Stimulated activated CD4-positive, alpha-beta T cell treated with anti-CD3 and anti-CD28 coated beads, Interleukin-12 subunit alpha, Interleukin-12 subunit beta, amount 100 ng/mL, for 48 hours (primary cell): ENCODE data around the gene GDF11.

ENCODE experiments used
- DNase-seq, 3 donors: peaks; one replicate each; pipeline ENCODE4 v3.0.0-alpha.2; 2020; ENCODE audit warnings: low read depth in 2 of 3, low spot score in 1 of 3

Gene GDF11

DNA sequence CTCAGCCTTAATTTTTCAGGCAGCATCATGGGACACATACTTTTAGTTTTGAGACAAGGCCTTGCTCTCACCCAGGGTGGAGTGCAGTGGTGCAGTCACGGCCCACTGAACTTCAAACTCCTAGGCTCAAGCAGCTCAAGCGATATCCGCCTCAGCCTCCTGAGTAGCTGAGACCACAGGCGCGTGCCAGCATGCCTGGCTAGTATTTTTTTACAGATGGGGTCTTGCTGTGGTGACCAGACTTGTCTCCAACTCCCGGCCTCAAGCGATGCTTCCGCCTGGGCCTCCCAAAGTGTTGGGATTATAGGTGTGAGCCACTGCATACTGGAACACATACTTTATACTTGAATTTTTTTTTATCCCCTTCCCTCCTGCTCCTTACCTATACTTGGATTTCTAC is 20.0 kb upstream of the GDF11 start:
- no peak for DNase-seq

DNA sequence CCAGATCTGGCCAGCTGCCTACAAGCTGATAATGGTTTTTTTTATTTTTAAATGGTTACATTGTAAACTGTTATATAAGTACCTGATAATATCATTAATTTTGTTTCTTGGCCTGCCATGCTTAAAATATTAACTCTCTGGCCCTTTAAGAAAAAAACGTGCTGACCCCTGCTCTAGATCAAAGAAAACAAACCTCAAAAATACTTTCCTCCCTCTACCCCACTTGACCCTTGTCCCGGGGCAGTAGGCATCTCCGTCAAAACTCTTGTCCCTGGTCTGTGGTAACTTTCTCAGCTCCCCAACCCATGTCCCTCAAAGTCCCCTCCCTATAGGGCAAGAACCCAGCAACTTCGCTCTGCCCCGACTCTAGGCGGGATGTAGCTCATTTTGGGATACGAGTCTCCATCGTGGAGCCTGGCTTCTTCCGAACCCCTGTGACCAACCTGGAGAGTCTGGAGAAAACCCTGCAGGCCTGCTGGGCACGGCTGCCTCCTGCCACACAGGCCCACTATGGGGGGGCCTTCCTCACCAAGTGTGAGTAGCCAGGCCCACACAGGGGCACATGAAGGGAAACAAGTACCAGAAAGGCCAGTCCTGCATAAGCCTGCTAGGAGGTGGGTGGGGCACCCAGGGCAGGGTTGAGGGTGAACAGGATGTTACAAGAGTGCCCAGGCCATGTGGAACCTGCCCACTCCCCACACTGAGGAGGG is 19.3 kb upstream of the GDF11 start:
- no peak for DNase-seq

DNA sequence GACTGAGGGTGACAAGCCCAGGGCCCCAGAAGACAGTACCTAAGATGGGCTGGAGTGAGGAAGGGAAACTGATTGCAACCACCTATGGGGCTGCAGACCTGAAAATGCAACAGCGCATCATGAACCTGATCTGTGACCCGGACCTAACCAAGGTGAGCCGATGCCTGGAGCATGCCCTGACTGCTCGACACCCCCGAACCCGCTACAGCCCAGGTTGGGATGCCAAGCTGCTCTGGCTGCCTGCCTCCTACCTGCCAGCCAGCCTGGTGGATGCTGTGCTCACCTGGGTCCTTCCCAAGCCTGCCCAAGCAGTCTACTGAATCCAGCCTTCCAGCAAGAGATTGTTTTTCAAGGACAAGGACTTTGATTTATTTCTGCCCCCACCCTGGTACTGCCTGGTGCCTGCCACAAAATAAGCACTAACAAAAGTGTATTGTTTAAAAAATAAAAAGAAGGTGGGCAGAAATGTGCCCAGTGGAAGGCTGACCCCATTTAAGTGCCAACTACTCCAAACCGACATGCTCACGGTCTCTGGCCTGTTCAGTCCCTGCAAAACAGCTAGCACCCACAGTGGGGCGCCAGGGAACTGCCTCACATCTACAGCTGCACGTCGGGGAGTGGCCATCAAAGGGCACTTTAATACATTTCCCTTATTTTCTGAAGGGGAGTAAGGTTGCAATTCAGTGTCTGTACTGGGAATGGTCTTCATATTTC is 18.5 kb upstream of the GDF11 start:
- DNase-seq, result peak in 2 of 3 donors; percentile 47 to 65

DNA sequence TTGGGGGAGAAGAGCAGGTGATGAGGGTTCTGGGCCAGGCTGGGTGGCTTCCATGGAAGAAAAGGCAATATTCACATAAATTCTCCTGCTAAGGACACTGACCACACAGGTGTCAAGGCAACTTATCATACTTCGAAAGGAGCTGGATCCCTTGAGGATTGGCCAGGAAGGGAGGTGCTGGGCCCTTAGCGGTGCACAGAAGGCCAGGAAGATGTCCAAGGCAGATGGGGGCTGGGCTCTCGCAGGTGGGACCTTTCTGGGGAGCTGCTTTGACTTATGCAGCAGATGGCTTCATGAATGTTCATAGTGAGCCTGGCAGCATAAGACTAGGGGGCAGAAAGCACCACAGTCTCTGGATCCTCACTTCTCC is 18.0 kb upstream of the GDF11 start:
- DNase-seq, result no peak

DNA sequence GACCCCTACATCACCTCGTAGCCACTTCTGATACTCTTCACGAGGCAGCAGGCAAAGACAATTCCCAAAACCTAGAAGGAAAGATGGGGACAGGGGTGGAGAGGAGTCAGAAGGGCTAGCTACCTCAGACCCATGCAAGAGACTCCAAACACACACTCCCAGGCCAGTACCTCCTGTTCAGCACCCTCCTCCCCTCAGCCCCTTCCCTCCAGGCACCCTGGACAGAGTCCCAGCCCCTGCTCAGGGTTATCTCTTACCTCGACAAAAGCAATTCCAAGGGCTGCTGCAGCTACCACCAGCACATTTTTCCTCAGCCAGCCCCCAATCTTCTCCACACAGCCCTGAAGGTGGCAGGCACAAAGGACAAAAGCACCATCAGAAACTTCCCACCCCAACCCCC is 17.4 kb upstream of the GDF11 start:
- DNase-seq, result no peak

DNA sequence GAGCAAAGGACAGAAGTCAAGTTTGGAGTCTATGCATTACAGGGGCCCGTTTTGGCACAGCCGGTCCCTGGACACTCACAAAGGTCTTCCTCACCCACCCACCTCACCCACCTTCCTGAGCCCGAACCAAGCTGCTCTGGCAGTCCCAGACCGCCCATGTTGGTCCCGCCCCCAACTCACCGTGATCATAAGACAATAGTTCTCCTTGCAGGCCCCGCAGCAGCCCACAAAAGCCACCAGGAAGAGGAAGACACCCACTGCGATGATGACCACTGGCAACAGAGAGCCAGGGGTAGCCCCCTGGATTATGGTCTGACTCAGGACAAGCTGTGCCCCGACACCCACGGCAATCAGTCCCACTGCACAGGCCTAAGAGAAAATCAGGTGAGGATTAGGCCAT is 16.0 kb upstream of the GDF11 start:
- no peak for DNase-seq

DNA sequence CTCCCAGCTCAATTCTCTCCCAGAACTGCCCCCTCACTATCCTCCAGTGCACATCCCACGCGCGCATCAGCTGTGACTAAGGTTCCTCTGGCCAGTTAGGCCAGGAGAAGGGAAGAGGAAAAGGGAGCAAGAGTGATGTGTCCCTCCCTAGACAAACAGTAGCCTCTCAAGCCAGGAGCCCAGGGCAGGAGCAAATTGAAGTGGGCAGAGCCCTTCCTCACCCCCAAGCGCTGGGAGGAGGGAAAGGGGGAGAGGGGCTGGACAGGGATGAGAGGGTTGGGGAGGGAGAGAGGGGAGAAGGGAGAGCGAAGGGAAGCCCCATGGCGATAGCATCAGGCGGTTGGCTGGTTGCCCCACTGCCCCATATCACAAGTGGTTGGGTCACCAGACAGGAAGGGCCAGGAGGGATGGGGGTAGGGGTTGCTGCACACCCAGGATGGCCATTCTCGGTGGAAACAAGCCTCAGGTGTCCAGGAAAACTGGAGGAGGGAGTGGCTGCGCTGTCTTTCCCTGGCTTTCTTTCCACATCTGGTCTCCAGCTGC is 15.2 kb upstream of the GDF11 start:
- DNase-seq, result no peak

DNA sequence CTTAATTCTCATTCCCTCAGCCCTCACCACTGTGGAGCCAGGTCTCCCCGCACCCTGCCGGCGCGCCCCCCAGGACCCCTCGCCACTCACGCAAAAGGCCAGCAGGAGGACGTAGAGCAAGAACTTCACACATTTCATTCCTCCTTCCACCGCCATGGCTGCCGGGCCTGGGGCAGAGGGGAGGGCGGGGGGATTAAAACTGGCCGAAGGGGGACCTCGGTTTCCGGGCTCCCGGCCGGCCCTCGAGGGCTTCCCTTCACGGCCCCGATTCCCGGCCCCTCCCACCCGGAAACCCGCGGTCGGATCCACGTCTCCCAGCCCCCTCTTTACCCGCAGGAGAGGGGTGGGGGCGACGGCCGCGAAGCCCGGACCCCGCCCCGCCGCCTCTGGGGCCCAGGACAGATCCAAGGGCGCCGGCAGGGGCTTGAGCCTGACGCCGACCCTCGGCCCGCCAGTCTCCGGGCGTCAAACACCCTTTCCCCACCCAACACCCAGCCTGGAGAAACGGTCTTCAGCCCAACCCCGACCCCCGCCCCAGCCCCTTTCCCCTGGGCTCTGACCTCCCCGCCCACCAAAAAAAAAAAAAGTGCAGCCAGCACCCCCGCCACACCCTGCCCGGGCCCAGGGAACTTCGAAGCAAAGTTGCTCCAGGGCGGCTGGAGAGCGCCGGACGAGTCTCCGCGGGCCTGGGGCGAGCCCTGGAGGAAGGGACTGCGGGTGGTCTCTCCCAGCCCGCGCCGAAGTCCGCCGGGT is 14.6 kb upstream of the GDF11 start:
- no peak for DNase-seq

DNA sequence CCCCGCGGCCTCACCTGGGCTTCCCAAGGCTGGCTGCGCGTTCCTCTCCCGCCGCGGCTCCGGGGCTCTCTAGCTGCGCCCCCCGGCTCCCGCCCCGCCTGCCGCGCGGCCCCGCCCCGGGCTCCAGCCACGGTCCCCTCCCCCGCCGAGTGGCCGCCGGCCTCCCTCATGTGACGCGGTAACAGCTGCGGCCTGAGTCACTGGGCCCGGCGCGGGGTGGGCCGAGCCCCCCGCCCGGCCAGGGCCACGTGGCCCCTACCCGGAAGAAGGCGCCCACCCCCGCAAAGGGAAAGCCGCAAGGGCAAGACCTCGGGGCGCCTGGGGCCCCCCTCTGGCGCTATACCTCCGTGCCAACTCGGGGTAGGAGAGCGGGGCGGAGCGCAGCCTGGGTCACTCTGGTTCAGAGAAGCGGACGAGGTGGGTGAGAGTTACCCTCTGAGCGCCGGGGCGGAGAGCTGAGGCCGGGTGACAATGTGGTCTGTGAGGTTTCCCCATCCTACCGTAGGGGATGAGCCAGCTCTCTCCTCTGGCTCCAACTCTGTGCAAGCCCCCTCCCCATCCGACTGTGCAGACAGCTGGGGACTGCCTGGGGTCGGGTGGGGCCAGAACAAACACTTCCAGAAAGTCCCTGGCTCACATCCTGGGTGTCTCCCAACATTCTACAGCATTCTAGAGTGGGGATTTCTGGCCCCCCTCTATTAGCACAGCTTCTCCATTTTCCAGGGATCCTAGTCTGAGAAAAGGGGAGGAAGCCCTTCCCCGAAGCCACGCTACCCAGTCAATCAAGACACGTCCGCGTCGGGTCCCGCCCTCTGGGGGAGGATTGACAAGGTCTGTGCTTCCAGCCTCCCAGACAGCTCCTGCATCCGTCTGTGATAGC is 13.7 kb upstream of the GDF11 start, which contains the start of gene CD63:
CD63 (minus strand) TSS at position 71 of the 880 bp plus-strand sequence. CDS start 668 bp downstream, outside the sequence.
- peak in 2 of 3 donors; percentile 62 to 71 for DNase-seq

DNA sequence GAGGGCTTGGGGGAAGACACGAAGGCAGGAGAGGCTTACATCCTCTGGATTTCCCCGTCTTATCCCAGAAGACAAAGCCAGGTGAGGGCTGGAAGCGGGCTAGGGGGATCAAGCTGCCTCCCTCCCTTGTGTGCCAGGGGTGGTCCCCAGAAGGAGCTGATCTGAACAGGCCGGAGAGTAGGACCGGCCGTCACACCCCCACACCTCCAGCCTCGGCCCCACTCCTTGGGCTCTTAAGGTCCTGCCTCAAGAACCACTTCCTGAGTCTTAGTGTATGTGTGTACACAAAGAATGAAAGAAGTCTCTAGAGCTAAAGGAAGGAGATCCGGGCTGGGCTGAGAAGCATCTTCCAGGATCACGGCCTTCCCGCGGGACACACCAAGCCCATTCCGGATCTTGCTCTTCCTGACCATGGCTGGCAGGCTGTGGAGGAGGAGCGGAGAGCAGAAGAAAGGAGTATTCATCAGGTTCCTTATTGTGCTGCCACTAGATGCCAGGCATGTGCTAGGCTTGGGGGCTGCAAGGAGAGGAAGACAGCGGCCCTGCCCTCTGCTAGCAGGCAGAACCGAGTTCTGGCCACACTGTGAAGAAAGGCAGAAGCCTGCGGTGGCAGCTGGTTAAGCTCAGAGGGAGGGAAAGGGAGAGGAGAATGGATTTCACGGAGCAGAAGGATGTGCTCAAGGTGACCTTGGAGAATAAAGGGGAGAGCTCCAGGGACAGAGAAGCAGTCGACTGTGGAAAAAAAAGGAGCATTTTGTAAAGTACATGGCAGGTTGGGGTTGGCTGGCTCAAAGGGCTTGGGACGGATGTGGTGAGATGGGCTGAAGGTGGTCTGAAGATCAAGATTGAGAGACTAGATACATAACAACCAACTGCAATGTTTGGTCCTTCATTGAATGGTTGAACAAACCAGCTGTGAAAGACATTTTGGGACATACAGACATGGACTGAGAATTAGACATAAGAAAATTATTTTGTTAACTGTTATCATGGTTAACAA is 12.8 kb upstream of the GDF11 start:
- DNase-seq, result no peak

DNA sequence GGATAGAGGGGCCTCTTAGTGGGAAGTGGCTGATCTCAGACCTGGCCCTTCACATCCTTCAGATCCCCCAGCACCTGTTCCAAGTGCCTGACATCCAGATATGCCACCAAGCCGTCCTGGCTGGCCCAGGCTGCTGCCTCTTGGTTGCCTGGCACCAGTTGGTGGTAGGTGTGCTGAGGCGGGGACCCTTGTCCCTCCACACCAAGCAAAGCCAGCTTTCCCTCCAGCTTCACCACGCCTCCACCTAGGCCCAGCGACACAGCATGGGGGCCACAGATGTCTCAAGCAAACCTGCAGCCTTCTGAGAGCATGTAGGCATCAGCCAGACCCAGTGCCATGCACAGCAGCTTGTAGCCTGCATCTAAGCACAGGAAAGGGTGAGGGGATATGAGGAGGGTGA is 10.6 kb upstream of the GDF11 start:
- no peak for DNase-seq

DNA sequence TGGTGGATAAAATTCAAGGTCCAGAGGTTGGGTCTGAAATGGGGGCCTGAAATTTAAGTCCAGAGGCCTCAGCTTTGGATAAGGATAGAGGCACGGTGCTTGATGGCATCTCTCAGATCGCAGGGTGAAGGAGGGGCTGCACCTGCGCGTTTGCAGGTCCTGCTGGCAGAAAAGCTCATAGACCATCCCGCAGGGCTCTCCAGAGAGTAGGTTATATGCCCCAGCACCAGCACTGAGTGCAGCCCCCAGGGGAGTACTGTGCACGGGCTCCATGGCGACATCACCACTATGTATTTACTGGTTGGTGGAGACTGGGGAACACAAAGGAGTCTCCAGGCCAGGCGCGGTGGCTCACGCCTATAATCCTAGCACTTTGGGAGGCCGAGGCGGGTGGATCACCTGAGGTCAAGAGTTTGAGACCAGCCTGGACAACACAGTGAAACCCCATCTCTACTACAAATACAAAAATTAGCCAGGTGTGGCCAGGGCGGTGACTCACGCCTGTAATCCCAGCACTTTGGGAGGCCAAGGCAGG is 9.8 kb upstream of the GDF11 start:
- DNase-seq, result no peak

DNA sequence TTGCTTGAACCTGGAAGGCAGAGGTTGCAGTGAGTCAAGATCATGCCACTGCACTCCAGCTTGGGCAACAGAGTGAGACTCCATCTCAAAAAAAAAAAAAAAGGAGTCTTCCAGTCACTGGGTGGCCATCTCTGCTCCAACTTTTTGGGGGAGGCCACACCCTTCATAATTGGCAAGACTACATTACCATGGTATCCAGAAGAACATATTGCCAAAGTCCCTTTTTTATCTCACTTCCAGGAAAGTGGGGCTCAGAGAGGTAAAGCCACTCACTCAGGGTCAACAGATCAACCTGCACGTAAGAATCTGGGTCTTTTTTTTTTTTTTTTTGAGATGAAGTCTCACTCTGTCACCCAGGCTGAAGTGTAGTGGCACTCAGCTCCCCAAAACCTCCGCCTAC is 9.1 kb upstream of the GDF11 start:
- DNase-seq, result no peak

DNA sequence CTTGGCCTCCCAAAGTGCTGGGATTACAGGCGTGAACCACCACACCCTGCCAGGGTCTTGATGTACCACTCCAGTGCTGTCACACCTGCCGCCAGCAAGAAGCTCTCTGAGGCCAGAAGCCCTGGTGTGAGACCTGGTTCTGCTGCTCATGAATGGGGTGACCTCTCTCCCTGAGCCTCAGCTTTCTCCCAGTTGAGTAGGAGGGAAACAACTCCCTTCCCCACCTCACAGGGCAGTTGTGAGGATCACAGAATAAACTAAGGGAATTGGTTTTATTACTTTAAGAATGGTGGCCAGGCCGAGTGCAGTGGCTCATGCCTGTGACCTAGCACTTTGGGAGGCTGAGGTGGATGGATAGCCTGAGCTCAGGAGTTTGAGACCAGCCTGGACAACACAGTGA is 8.3 kb upstream of the GDF11 start:
- no peak for DNase-seq

DNA sequence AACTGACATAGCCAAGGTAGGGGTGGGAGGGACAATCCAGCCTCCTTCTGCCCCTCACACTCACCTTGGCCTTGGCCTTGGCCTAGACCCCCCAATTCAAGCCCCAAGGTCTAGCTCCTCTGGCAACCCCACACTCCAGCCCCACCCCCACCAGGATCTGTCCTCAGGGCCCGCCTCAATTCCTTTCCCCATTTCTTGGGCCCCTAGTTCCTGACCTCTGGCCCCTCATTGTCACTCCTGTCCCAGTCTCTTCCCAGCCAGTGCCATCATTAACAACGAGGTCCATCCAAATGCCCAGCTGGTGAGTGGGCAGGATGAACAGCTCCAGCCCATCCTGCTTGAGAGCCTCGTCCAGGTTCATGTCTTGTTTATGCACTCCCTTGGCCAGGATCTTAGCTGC is 6.8 kb upstream of the GDF11 start:
- no peak for DNase-seq

DNA sequence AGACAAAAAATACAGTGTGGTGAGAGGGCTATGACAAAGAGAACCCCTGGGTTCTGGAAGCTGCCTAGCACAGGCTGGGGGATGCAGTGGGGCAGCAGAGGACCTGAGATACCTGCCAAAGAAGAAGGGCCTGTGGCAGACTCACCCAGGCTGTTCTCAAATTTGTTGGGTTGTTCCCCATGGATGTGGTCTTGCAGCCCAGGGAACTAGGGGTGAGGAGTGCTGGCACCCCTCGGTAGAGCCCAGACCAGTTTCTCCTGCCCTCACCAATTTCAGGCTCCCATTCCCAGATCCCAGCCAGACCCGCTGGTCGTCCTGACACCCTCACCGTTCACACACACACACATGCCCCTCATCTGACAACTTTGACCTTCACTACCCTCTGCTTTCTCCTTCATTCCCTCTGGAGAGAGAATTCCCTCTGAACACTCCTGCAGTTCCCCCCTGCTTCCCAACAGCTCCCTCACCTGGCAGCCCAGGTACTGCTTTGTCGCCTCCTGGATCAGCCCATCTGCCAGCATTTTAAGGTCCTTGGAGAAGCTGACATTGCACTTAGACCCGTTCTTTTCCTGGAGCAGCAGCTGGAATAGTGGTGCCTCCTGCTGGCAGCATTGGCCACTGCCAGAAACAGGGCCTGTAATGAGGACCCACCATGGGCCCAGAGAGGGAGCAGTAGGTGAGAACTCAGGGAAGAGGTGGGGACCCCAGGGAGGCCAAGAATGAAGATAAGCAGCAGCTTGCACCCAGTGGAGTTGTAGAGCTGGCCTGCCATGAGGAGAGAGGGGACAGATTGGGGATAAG is 5.9 kb upstream of the GDF11 start:
- peak in 1 of 3 donors; percentile 62 for DNase-seq

DNA sequence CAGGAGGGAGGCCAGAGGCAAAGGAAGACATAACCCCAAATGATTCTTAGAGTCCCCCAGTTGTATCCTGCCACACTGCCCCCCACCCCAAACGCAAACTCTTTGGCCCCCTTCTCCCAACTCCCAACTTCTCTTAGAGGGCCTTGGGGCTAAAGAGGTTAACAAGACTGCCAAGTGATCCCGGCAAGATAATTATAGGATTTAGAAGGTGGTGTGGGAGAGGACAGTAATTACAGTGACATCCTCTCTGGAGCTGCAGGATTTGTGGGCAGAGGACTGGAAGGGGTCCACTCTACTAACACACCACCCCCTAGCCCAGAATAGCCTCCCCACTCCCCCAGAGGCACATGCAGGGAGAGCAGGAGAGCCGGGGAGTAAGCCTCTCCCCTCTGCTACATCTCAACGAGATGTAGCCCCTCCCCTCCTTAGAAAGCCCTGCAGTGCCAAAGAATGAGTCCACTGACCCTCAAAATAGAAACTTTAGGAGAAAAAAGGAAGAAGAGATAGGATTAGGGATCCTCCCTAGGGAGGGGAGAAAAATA is 5.3 kb upstream of the GDF11 start:
- DNase-seq, result no peak
